ENCODE results near the gene CCDC88C. TPM values are rescaled to one million over a fixed set of nuclear protein-coding genes. Genes with fewer than 3 reads are reported as not detected.
A peak's percentile ranks its signal among the peaks of the same experiment; 100 is the strongest.

Gene CCDC88C
- polyA plus RNA-seq, 2 of the 4 experiments (the other 2 are of a cell fraction) = 2.9 to 3.7 TPM

DNA sequence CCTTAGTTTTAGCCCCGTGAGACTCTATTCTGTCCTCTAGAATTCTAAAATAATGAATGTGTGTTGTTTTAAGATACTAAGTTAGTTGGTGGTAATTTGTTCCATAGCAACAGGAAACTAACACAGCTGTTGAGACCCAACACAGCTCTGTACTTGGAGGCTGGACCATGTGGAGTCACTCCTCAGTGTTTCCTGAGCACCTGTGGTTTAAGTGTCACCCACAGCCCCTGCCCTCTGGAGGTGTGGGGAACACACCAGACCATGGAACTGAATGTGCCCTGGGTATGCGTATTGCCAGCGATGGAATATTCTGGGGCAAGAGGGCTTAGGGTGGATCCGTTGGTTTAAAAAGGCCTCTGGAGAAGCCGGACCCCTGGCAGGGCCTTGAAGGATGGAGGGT lies 156.5 kb downstream of the CCDC88C start:
- 91% methylated on average over 5 of the region's 5 CpGs for WGBS (ENCODE audit: missing lambda C conversion rate)
- Histone ChIP-seq H3K9me3 (no peaks in the 10 kb centered on the region), H3K27ac (no peak overlapping the region), H3K4me2 (no peak overlapping the region), H3K4me1 (no peaks in the 10 kb centered on the region), H3K4me3 (no peak overlapping the region)
- CTCF ChIA-PET = interaction anchor here (0.9 to 1.0 kb wide), 3 partner anchors 19 to 26 kb away, joined by 3 to 4 read pairs (median 4); no protein-coding TSS in a partner anchor
- no peak for ATAC-seq
- POLR2A ChIA-PET = no interaction called here
- no peak for DNase-seq (ENCODE audit: low read depth in 1 of 2, low spot score in 1 of 2)
- TF ChIP-seq, protein P1, sequence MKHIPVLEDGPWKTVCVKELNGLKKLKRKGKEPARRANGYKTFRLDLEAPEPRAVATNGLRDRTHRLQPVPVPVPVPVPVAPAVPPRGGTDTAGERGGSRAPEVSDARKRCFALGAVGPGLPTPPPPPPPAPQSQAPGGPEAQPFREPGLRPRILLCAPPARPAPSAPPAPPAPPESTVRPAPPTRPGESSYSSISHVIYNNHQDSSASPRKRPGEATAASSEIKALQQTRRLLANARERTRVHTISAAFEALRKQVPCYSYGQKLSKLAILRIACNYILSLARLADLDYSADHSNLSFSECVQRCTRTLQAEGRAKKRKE (CRISPR knock-in tag; IDR thresholded peaks at IDR 0.05; ENCODE audit: low read depth) = no peak
- no peak for FAIRE-seq

DNA sequence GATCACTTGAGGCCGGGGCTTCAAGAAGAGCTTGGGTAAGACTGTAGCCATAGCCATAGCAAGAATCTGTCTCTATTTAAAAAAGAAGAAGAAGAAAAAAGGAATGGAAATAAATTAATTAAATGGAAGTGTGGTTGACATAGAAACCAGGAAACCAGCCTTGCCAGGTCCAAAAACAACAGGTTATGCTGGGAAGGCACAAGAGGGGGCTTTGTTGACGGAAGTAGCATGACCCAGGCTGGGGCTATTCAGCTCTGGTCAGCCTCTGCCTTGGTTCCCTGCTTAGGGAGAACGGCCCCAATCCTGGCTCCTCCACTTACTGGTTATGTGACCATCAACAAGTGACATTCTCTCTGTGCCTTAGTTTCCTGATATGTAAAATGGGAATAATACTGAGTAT lies 158.7 kb downstream of the CCDC88C start:
- ChIA-PET POLR2A (no interaction called here), CTCF (interaction anchor here (1.4 kb wide), 1 partner anchor 11 kb away, joined by 4 read pairs; no protein-coding TSS in a partner anchor)
- H3K27ac ChIP-seq = no peak overlapping the region
- ATAC-seq (no peak), DNase-seq (ENCODE audit: low read depth in 1 of 2, low spot score in 1 of 2) (no peak), FAIRE-seq (no peak)
- 91% methylated on average over 3 of the region's 3 CpGs for WGBS (ENCODE audit: missing lambda C conversion rate)
- TF ChIP-seq FOSL2 (IDR thresholded peaks at IDR 0.05) (no peak), FOSL2 (CRISPR knock-in tag; IDR thresholded peaks at IDR 0.05) (no peak), HOXB13 (CRISPR knock-in tag; IDR thresholded peaks at IDR 0.05; ENCODE audit: low read depth) (no peak), FOSB (CRISPR knock-in tag; IDR thresholded peaks at IDR 0.05) (no peak), TFCP2L1 (CRISPR knock-in tag; IDR thresholded peaks at IDR 0.05) (no peak), JUN (IDR thresholded peaks at IDR 0.05) (no peak), ZSCAN20 (CRISPR knock-in tag; IDR thresholded peaks at IDR 0.05) (no peak), RAD21 (conservative IDR thresholded peaks at IDR 0.05 in 1 of 2, IDR thresholded peaks at IDR 0.05 in 1 of 2) (no peak)
- TF ChIP-seq, protein P2, sequence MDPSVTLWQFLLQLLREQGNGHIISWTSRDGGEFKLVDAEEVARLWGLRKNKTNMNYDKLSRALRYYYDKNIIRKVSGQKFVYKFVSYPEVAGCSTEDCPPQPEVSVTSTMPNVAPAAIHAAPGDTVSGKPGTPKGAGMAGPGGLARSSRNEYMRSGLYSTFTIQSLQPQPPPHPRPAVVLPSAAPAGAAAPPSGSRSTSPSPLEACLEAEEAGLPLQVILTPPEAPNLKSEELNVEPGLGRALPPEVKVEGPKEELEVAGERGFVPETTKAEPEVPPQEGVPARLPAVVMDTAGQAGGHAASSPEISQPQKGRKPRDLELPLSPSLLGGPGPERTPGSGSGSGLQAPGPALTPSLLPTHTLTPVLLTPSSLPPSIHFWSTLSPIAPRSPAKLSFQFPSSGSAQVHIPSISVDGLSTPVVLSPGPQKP (IDR thresholded peaks at IDR 0.05; ENCODE audit: low read depth, low read length) = no peak
- H3K4me2 ChIP-seq = no peak overlapping the region
- 0 out of 3 replicates have a peak, but pooled peaks cover under 1% of the 10 kb centered on the region for H3K4me1 ChIP-seq
- no peaks in the 10 kb centered on the region for H3K9me3 ChIP-seq
- no peak overlapping the region for H3K4me3 ChIP-seq

DNA sequence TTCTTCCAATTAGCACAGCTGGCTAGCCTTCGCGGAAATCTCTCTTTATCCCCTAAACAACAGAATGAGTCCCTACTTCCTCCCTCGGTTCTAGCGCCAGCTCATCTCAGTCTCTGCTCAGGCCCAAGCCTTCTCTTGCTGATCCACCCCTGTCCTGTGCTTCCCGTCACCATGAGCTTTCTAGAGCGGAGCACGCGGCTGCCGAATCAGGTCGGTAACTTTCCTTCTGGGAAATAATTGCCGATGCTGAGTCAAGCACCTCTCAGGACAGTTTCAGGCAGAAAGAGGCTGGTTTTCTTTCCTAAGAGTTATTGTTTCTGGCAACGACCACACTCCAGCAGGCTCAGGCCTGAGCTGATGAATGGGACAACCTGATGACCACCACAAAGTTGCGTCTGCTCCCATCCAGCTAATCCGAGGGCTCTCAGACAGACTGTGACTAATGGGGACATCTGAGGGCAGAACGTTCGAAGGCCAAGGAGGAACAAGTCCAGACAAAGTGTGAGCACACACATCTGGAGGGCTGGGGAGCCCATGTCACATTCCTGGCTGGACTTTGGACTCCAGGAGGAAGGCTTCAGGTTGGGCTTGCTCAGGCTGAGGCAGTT lies 159.5 kb downstream of the CCDC88C start:
- Histone ChIP-seq H3K4me1 (0 out of 3 replicates have a peak, but pooled peaks cover 2% of the 10 kb centered on the region), H3K27ac (no peak overlapping the region), H3K4me2 (no peak overlapping the region), H3K9me3 (no peaks in the 10 kb centered on the region), H3K4me3 (no peak overlapping the region)
- peak in 1 of 2 experiments; percentile 20 for DNase-seq (ENCODE audit: low read depth in 1 of 2, low spot score in 1 of 2)
- FAIRE-seq = no peak
- 87% methylated on average over 15 of the region's 16 CpGs for WGBS (ENCODE audit: missing lambda C conversion rate)
- TF ChIP-seq, protein P3, sequence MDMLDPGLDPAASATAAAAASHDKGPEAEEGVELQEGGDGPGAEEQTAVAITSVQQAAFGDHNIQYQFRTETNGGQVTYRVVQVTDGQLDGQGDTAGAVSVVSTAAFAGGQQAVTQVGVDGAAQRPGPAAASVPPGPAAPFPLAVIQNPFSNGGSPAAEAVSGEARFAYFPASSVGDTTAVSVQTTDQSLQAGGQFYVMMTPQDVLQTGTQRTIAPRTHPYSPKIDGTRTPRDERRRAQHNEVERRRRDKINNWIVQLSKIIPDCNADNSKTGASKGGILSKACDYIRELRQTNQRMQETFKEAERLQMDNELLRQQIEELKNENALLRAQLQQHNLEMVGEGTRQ (IDR thresholded peaks at IDR 0.05) = no peak
- TF ChIP-seq CHD2 (IDR thresholded peaks at IDR 0.05; ENCODE audit: low read length, partially characterized antibody) (no peak), NR3C1 (IDR thresholded peaks at IDR 0.05) (no peak), SREBF2 (IDR thresholded peaks at IDR 0.05) (no peak), ZFP36 (IDR thresholded peaks at IDR 0.05; ENCODE audit: borderline replicate concordance, partially characterized antibody) (no peak), ZSCAN20 (CRISPR knock-in tag; IDR thresholded peaks at IDR 0.05) (no peak), RFX5 (IDR thresholded peaks at IDR 0.05) (no peak), CEBPB (IDR thresholded peaks at IDR 0.05) (no peak)
- TF ChIP-seq, protein P4, sequence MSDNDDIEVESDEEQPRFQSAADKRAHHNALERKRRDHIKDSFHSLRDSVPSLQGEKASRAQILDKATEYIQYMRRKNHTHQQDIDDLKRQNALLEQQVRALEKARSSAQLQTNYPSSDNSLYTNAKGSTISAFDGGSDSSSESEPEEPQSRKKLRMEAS (IDR thresholded peaks at IDR 0.05) = no peak
- ChIA-PET POLR2A (no interaction called here), CTCF (interaction anchor here (1.4 kb wide), 1 partner anchor 12 kb away, joined by 4 read pairs; no protein-coding TSS in a partner anchor)
- no peak; a peak in 1 of 6 replicates for ATAC-seq

Measured in A549 (cell line).